H9 (cell line): ENCODE data around the gene NRCAM. TPM values are rescaled to one million over a fixed set of nuclear protein-coding genes. Genes with fewer than 3 reads are reported as not detected.

ENCODE experiments used
- DNase-seq: peaks from one replicate; pipeline ENCODE4 v3.0.0-alpha.2; 2017
- H2AFZ ChIP-seq: one replicate; pipeline ENCODE4 v1.6.1; 2013; ENCODE audit warnings: mild to moderate bottlenecking, low read length, control low read depth, moderate library complexity
- H2AK5ac ChIP-seq: 2 replicates; pipeline ENCODE4 v1.6.1; 2013; ENCODE audit warnings: low read length, control low read depth, mixed read lengths; ENCODE audit not compliant: insufficient read length
- H2BK120ac ChIP-seq: one replicate; pipeline ENCODE4 v1.6.1; 2013; ENCODE audit warnings: low read depth, mild to moderate bottlenecking, low read length, control low read depth, inconsistent platforms; ENCODE audit not compliant: poor library complexity, severe bottlenecking
- H2BK12ac ChIP-seq: 2 replicates; pipeline ENCODE4 v1.6.1; 2013; ENCODE audit warnings: low read length, control low read depth, mixed read lengths, low read depth; ENCODE audit not compliant: insufficient read length
- H2BK15ac ChIP-seq: 2 replicates; pipeline ENCODE4 v1.6.1; 2013; ENCODE audit warnings: low read depth, low read length, control low read depth
- H2BK20ac ChIP-seq: one replicate; pipeline ENCODE4 v1.6.1; 2013; ENCODE audit warnings: low read depth, mild to moderate bottlenecking, low read length, control low read depth, inconsistent platforms; ENCODE audit not compliant: poor library complexity, severe bottlenecking
- H2BK5ac ChIP-seq: 2 replicates; pipeline ENCODE4 v1.6.1; 2013; ENCODE audit warnings: low read length, control low read depth, mixed read lengths; ENCODE audit not compliant: insufficient read length
- H3K14ac ChIP-seq: 2 replicates; pipeline ENCODE4 v1.6.1; 2013; ENCODE audit warnings: low read length, control low read depth; ENCODE audit not compliant: insufficient read depth
- H3K18ac ChIP-seq: 2 replicates; pipeline ENCODE4 v1.6.1; 2013; ENCODE audit warnings: low read depth, mild to moderate bottlenecking, mixed read lengths, low read length, control low read depth; ENCODE audit not compliant: insufficient read length
- H3K23ac ChIP-seq: 2 replicates; pipeline ENCODE4 v1.6.1; 2013; ENCODE audit warnings: low read length, control low read depth, mixed read lengths, low read depth; ENCODE audit not compliant: insufficient read length
- H3K23me2 ChIP-seq: 2 replicates; pipeline ENCODE4 v1.6.1; 2013; ENCODE audit warnings: low read depth, mild to moderate bottlenecking, mixed read lengths, low read length, control low read depth; ENCODE audit not compliant: insufficient read length, poor library complexity, severe bottlenecking
- H3K27ac ChIP-seq: 2 replicates; pipeline ENCODE4 v1.5.1; 2013; ENCODE audit warnings: low read length, control low read depth, mixed read lengths, low read depth; ENCODE audit not compliant: insufficient read length
- H3K27me3 ChIP-seq: 2 replicates; pipeline ENCODE4 v1.6.1; 2013; ENCODE audit warnings: low read length, control low read depth, inconsistent platforms; ENCODE audit not compliant: insufficient read depth
- H3K4ac ChIP-seq: 2 replicates; pipeline ENCODE4 v1.6.1; 2013; ENCODE audit warnings: low read depth, mild to moderate bottlenecking, control low read depth, inconsistent platforms, low read length, moderate library complexity
- H3K4me1 ChIP-seq: 2 replicates; pipeline ENCODE4 v1.6.1; 2013; ENCODE audit warnings: low read length, control low read depth, inconsistent platforms; ENCODE audit not compliant: insufficient read depth
- H3K4me2 ChIP-seq: 2 replicates; pipeline ENCODE4 v1.6.1; 2013; ENCODE audit warnings: low read length, control low read depth, mixed read lengths; ENCODE audit not compliant: insufficient read length, insufficient read depth
- H3K56ac ChIP-seq: 2 replicates; pipeline ENCODE4 v1.6.1; 2013; ENCODE audit warnings: low read depth, mild to moderate bottlenecking, mixed read lengths, low read length, control low read depth; ENCODE audit not compliant: insufficient read length
- H3K79me1 ChIP-seq: 2 replicates; pipeline ENCODE4 v1.6.1; 2013; ENCODE audit warnings: low read depth, mild to moderate bottlenecking, moderate library complexity, low read length, control low read depth, inconsistent platforms; ENCODE audit not compliant: insufficient read depth, poor library complexity, severe bottlenecking
- H3K79me2 ChIP-seq: 2 replicates; pipeline ENCODE4 v1.6.1; 2013; ENCODE audit warnings: low read length, control low read depth, inconsistent platforms; ENCODE audit not compliant: insufficient read depth
- H3K9ac ChIP-seq: 2 replicates; pipeline ENCODE4 v1.6.1; 2013; ENCODE audit warnings: low read length, control low read depth, mixed read lengths; ENCODE audit not compliant: insufficient read length; ENCODE audit errors: extremely low read depth
- H3K9me3 ChIP-seq: one replicate; pipeline ENCODE4 v1.6.1; 2013; ENCODE audit warnings: low read depth, low read length, inconsistent platforms; ENCODE audit not compliant: control insufficient read depth
- H3T11ph ChIP-seq: one replicate; pipeline ENCODE4 v1.6.1; 2013; ENCODE audit warnings: mild to moderate bottlenecking, low read length, control low read depth, inconsistent platforms
- H4K20me1 ChIP-seq: one replicate; pipeline ENCODE4 v1.6.1; 2013; ENCODE audit not compliant: control insufficient read depth, insufficient read length, insufficient read depth
- H4K5ac ChIP-seq: 2 replicates; pipeline ENCODE4 v1.6.1; 2013; ENCODE audit warnings: low read depth, mild to moderate bottlenecking, mixed read lengths, low read length, control low read depth; ENCODE audit not compliant: insufficient read length
- H4K8ac ChIP-seq: replicated peaks from 2 replicates; pipeline ENCODE4 v1.6.1; 2013; ENCODE audit warnings: low read length, control low read depth, mixed read lengths, low read depth; ENCODE audit not compliant: insufficient read length
- H4K91ac ChIP-seq: 2 replicates; pipeline ENCODE4 v1.6.1; 2013; ENCODE audit warnings: low read depth, mild to moderate bottlenecking, moderate library complexity, mixed read lengths, low read length, control low read depth; ENCODE audit not compliant: insufficient read length
- H3K27ac Mint-ChIP-seq, 3 experiments: 2 replicates in 2 of 3; 3 replicates in 1 of 3; pipeline ENCODE4 v1.8.0; 2020 to 2021; ENCODE audit warnings: mixed read lengths in 3 of 3, mild to moderate bottlenecking in 1 of 3, moderate library complexity in 1 of 3
- H3K27me3 Mint-ChIP-seq: 2 replicates; pipeline ENCODE4 v1.8.0; 2021; ENCODE audit warnings: low read depth, mild to moderate bottlenecking, moderate library complexity, mixed read lengths
- H3K36me3 Mint-ChIP-seq, 3 experiments: 2 replicates in 2 of 3; 3 replicates in 1 of 3; pipeline ENCODE4 v1.8.0; 2020 to 2021; ENCODE audit warnings: low read depth in 3 of 3, mixed read lengths in 3 of 3; ENCODE audit not compliant: insufficient read depth in 1 of 3
- H3K4me1 Mint-ChIP-seq, 2 experiments: 2 replicates each; pipeline ENCODE4 v1.8.0; 2020; ENCODE audit warnings: mixed read lengths in 2 of 2
- H3K4me3 Mint-ChIP-seq, 2 experiments: 2 replicates in 1 of 2; 3 replicates in 1 of 2; pipeline ENCODE4 v1.8.0; 2020 to 2021; ENCODE audit warnings: mild to moderate bottlenecking in 2 of 2, mixed read lengths in 2 of 2, moderate library complexity in 1 of 2
- H3K9me3 Mint-ChIP-seq, 2 experiments: 2 replicates in 1 of 2; 3 replicates in 1 of 2; pipeline ENCODE4 v1.8.0; 2020; ENCODE audit warnings: mild to moderate bottlenecking in 2 of 2, mixed read lengths in 2 of 2, moderate library complexity in 1 of 2
- CTCF ChIP-seq: fragments of 200-600 bp; sonication (generic); conservative IDR thresholded peaks from 3 replicates; pipeline ENCODE4 v1.8.0; 2021; ENCODE audit warnings: antibody characterized with exemption, mild to moderate bottlenecking
- WGBS: extraction: QIAGEN DNeasy Blood & Tissue Kit; methylation state at CpG from one replicate; pipeline ENCODE4 v1.1.7; 2013; ENCODE audit warnings: missing lambda C conversion rate, low lambda C conversion rate, mixed read lengths; ENCODE audit not compliant: insufficient read length; ENCODE audit errors: extremely low coverage; 5-methylcytosine and 5-hydroxymethylcytosine counted together
- total RNA-seq: library from RNA; stranded (reverse); gene quantifications from 2 replicates; pipeline ENCODE4 v1.2.1, GENCODE V29; 2021

NRCAM gene
- total RNA-seq, 1 experiment from 2014 or later: 2.3 TPM

GRCh38 chr7:108285778-108286177 lies 170.5 kb downstream of the NRCAM start:
- Histone ChIP-seq H4K20me1 (no peaks in the 10 kb centered on the region), H4K8ac (no peak overlapping the region), H2BK120ac (no peak overlapping the region), H3K79me2 (no peaks in the 10 kb centered on the region), H3K27ac (no peak overlapping the region), H3K4me1 (no peaks in the 10 kb centered on the region), H4K91ac (no peak overlapping the region), H2BK20ac (no peak overlapping the region), H3K27me3 (no peaks in the 10 kb centered on the region), H3K4ac (no peak overlapping the region), H2BK12ac (no peak overlapping the region), H4K5ac (no peak overlapping the region), H3K56ac (no peak overlapping the region), H3K14ac (no peak overlapping the region), H2BK15ac (no peak overlapping the region), H3K9me3 (no peaks in the 10 kb centered on the region), H2AFZ (no peak overlapping the region), H3K23ac (no peak overlapping the region), H3K18ac (no peak overlapping the region), H2BK5ac (no peak overlapping the region), H3K4me2 (no peak overlapping the region), H3K9ac (no peak overlapping the region), H2AK5ac (no peak overlapping the region), H3K79me1 (no peaks in the 10 kb centered on the region), H3T11ph (no peak overlapping the region), H3K23me2 (no peaks in the 10 kb centered on the region)
- Mint-ChIP-seq H3K27me3 (no peaks in the 10 kb centered on the region; the same call in 1 of the 2 replicates), H3K4me3 (no peak overlapping the region), H3K9me3 (no peaks in the 10 kb centered on the region), H3K36me3 (no peaks in the 10 kb centered on the region), H3K4me1 (peaks cover 11 to 15% of the 10 kb centered on the region in 2 experiments), H3K27ac (no peak overlapping the region)
- no peak for TF ChIP-seq CTCF
- WGBS: no CpG with 5 or more reads among the region's 2 CpGs
- DNase-seq: no peak
